IPS DF 6.9 (cell line): Measurements from ENCODE around the gene TNP2.

ENCODE experiments used
- DNase-seq: peaks from one replicate; pipeline ENCODE4 v3.0.0-alpha.2; 2013; ENCODE audit warnings: low read depth, low spot score
- H3K27ac ChIP-seq: one replicate; pipeline ENCODE4 v1.5.1; 2013; ENCODE audit warnings: low read length, control low read depth
- H3K27me3 ChIP-seq: 2 replicates; pipeline ENCODE4 v1.6.1; 2013; ENCODE audit warnings: mild to moderate bottlenecking, low read length; ENCODE audit not compliant: control insufficient read depth, insufficient read depth
- H3K36me3 ChIP-seq: 2 replicates; pipeline ENCODE4 v1.6.1; 2013; ENCODE audit warnings: low read length; ENCODE audit not compliant: control insufficient read depth, insufficient read depth
- H3K4me1 ChIP-seq: 2 replicates; pipeline ENCODE4 v1.6.1; 2013; ENCODE audit warnings: low read length; ENCODE audit not compliant: control insufficient read depth, insufficient read depth
- H3K4me3 ChIP-seq: 2 replicates; pipeline ENCODE4 v1.5.1; 2013; ENCODE audit warnings: mild to moderate bottlenecking, low read length
- H3K9me3 ChIP-seq: 2 replicates; pipeline ENCODE4 v1.6.1; 2013; ENCODE audit warnings: low read length, inconsistent platforms; ENCODE audit not compliant: control insufficient read depth, insufficient read depth
- WGBS: extraction: QIAGEN DNeasy Blood & Tissue Kit; methylation state at CpG from one replicate; pipeline ENCODE4 v1.1.7; 2013; ENCODE audit warnings: mixed read lengths, missing lambda C conversion rate; ENCODE audit not compliant: insufficient read length, insufficient coverage; 5-methylcytosine and 5-hydroxymethylcytosine counted together

Gene TNP2

GRCh38 chr16:11268921-11269375 is at the start of gene TNP2:
TNP2 (minus strand) TSS chr16:11269325; CDS start chr16:11269262, 63 bp downstream.
- DNase-seq, result no peak
- Histone ChIP-seq H3K9me3 (no peaks in the 10 kb centered on the region), H3K4me3 (no peak within 1 kb of the TSS), H3K27me3 (no peaks in the 10 kb centered on the region), H3K27ac (no peak within 1 kb of the TSS), H3K4me1 (no peaks in the 10 kb centered on the region; the same call in 1 of the 2 replicates), H3K36me3 (no peaks in the 10 kb centered on the region)
- WGBS, result no CpG with 5 or more reads among the region's 11 CpGs

GRCh38 chr16:11318817-11319216 is 49.7 kb upstream of the TNP2 start:
- Histone ChIP-seq H3K27ac (no peak overlapping the region), H3K27me3 (no peaks in the 10 kb centered on the region), H3K36me3 (no peaks in the 10 kb centered on the region), H3K4me3 (no peak overlapping the region), H3K4me1 (peaks cover 11% of the 10 kb centered on the region), H3K9me3 (no peaks in the 10 kb centered on the region)
- no peak for DNase-seq
- no CpG with 5 or more reads among the region's 8 CpGs for WGBS

- H3K36me3 ChIP-seq, result no peaks in the 10 kb centered on the region
- no peaks in the 10 kb centered on the region for H3K27me3 ChIP-seq
- H3K4me1 ChIP-seq, result peaks cover 20% of the 10 kb centered on the region
- DNase-seq, result no peak
- WGBS, result no CpG with 5 or more reads among the region's 23 CpGs
- H3K9me3 ChIP-seq, result no peaks in the 10 kb centered on the region
- peak overlapping the region; percentile 89 for H3K27ac ChIP-seq
- no peak overlapping the region; the same call in 1 of the 2 replicates for H3K4me3 ChIP-seq
These were observed 47.3 kb upstream of the TNP2 start for GRCh38 chr16:11316331-11317015.

GRCh38 chr16:11315510-11315909 is 46.4 kb upstream of the TNP2 start:
- DNase-seq, result peak; percentile 91
- no peak overlapping the region for H3K27ac ChIP-seq
- no peaks in the 10 kb centered on the region for H3K36me3 ChIP-seq
- no peaks in the 10 kb centered on the region for H3K27me3 ChIP-seq
- WGBS, result no CpG with 5 or more reads among the region's 13 CpGs
- H3K4me3 ChIP-seq, result no peak overlapping the region
- no peaks in the 10 kb centered on the region for H3K9me3 ChIP-seq
- peaks cover 20% of the 10 kb centered on the region for H3K4me1 ChIP-seq

GRCh38 chr16:11314309-11314894 is 45.3 kb upstream of the TNP2 start:
- Histone ChIP-seq H3K4me1 (peaks cover 20% of the 10 kb centered on the region), H3K36me3 (no peaks in the 10 kb centered on the region), H3K9me3 (no peaks in the 10 kb centered on the region), H3K27ac (peak overlapping the region; percentile 52), H3K27me3 (no peaks in the 10 kb centered on the region), H3K4me3 (no peak overlapping the region)
- no CpG with 5 or more reads among the region's 8 CpGs for WGBS
- no peak for DNase-seq

DNA sequence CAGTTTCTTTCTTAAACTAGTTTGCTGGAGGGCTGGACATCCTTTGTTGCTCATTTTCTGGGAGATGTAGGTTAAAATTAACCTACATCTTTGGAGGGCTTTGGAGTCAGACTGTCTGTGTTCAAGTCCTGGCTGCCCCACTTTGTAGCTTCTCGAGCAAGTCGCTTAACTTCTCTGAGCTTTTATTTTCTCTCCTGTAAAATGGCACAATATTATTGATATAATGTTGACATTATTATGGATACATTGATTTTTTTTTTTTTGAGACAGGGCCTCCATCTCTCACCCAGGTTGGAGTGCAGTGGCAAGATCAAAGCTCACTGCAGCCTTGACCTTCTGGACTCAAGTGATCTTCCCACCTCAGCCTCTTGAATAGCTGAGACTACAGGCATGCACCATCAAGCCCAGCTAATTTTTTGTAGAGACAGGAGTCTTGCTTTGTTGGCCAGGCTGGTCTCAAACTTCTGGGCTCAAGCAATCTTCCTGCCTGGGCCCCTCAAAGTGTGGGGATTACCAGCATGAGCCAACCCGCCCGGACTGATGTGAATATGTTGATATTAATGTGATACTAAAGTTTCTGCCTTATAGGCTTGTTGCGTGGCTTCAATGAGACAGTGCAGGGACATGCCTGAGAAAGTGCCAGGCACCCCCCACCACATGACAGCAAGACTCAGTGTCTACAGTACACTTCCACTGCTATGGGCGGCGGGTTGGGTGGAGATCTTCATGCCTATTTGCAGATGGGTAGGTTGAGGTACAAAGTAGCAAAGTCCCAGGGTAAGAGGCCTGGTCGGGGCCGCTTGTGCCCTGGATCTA is 44.6 kb upstream of the TNP2 start:
- no peaks in the 10 kb centered on the region for H3K9me3 ChIP-seq
- H3K36me3 ChIP-seq, result no peaks in the 10 kb centered on the region
- H3K4me1 ChIP-seq, result peaks cover 21% of the 10 kb centered on the region
- no peak for DNase-seq
- peak overlapping the region; percentile 52 for H3K27ac ChIP-seq
- no CpG with 5 or more reads among the region's 9 CpGs for WGBS
- no peak overlapping the region for H3K4me3 ChIP-seq
- no peaks in the 10 kb centered on the region for H3K27me3 ChIP-seq

DNA sequence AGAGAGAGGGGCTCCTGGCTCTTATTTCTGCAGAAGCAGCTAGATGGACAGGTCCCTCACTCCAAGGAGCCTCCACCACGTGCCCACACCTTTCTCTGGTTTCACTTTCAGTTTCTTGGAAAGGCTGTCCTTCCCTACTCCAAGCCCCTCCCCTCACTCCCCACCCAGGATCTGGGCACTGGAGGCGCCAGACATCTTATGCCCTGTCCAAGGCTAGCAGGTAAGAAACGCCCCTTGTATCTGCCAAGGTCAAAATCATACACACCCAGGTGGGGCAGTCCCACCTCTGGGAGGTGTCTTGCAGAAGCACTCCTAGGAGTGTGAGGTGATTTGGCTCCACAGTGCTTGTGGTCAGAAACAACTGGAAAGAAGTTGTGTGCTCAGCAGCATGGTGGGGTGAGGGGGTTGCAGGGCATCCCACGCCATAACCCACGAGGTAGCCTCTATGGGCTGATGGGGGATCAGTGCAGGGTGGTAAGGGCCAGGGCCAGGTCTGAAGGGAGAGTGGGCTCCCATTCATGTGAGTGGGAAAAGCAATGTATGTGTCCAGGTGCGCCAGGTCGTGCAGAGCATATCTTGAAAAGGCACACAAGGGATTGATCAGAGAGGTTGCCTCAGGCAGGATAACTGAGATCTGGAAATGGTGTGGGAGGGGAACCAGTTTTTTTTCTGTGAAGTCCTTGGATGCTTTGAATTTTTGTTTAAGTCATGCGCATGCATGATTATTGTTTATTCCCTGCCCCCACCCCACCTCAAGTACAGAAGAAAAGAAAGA is 43.8 kb upstream of the TNP2 start:
- H3K27ac ChIP-seq, result peak overlapping the region; percentile 61
- peaks cover 22% of the 10 kb centered on the region for H3K4me1 ChIP-seq
- WGBS, result no CpG with 5 or more reads among the region's 8 CpGs
- H3K4me3 ChIP-seq, result no peak overlapping the region
- no peaks in the 10 kb centered on the region for H3K36me3 ChIP-seq
- no peaks in the 10 kb centered on the region for H3K27me3 ChIP-seq
- no peak for DNase-seq
- H3K9me3 ChIP-seq, result no peaks in the 10 kb centered on the region

GRCh38 chr16:11310997-11311561 is 42.0 kb upstream of the TNP2 start:
- no peaks in the 10 kb centered on the region for H3K9me3 ChIP-seq
- H3K4me3 ChIP-seq, result no peak overlapping the region
- no peaks in the 10 kb centered on the region for H3K36me3 ChIP-seq
- H3K27ac ChIP-seq, result no peak overlapping the region
- no peaks in the 10 kb centered on the region for H3K27me3 ChIP-seq
- WGBS, result no CpG with 5 or more reads among the region's 10 CpGs
- H3K4me1 ChIP-seq, result peaks cover 18% of the 10 kb centered on the region
- no peak for DNase-seq

DNA sequence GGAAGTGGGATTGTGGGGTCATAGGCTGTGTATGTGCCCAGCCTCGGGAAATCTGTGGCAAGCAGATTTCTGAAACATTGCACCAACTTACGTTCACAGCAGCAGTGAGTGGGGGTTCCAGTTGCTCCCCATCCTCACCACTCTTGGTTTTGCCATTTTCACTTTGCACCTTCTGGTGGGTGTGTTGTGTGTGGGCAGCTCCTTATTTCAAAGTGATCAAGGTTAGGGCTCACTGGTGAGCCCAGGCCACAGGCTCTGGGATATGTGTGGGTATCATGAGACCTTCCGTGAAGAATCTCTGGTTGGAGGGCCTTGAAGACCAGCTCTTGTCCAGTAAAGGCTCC is 41.5 kb upstream of the TNP2 start:
- WGBS, result no CpG with 5 or more reads among the region's 3 CpGs
- DNase-seq, result no peak
- no peak overlapping the region for H3K27ac ChIP-seq
- H3K4me1 ChIP-seq, result peaks cover 16% of the 10 kb centered on the region
- H3K9me3 ChIP-seq, result no peaks in the 10 kb centered on the region
- H3K36me3 ChIP-seq, result no peaks in the 10 kb centered on the region
- no peak overlapping the region for H3K4me3 ChIP-seq
- H3K27me3 ChIP-seq, result no peaks in the 10 kb centered on the region
